Fibroblast of skin of right quadriceps (primary cell): Measurements from ENCODE around the gene SNAP47.
A peak's percentile ranks its signal among the peaks of the same experiment; 100 is the strongest.

Experiments
- DNase-seq: peaks from one replicate; pipeline ENCODE4 v3.0.0-alpha.2; 2013

The SNAP47 gene

DNA sequence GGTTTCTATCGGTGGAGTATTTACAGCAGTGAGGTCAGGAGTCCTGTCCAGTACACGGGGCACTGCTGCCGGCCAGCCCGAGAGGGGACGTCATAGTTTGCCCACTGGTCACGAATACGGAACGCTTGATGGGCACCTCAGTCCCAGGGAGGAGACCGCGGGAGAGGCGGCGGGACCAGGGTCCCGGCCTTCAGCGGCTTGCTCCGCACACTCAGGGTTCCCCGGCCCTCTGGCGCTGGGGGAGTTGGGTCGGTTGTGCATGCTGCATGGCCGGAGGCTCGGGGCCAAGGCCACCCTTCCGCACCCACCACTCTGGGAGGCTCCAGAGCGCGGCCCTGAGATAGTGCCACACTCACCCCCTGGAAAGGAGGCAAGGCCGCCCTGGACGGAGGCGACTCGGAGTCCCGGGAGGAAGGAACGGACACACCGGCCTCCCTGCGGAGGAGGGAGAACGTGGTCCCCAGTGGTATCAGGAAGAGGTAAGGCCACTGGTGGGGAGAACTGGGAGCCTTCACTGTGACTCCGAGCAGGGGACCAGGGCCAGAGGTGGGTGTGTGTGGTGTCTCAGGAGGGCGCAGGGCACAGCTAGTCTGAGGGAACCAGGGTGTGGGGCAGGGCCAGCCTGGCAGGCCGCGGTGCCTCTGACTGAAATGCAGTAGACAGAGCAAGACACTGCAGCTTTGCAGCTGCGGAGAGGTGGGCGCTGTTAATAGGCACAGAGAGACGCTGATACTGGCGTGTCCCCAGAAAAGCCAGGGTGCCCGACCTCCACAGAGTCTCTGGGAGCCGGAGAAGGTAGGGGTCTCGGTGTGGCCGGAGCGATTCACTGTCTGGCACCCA, 51.7 kb downstream of the SNAP47 start:
- no peak for DNase-seq

DNA sequence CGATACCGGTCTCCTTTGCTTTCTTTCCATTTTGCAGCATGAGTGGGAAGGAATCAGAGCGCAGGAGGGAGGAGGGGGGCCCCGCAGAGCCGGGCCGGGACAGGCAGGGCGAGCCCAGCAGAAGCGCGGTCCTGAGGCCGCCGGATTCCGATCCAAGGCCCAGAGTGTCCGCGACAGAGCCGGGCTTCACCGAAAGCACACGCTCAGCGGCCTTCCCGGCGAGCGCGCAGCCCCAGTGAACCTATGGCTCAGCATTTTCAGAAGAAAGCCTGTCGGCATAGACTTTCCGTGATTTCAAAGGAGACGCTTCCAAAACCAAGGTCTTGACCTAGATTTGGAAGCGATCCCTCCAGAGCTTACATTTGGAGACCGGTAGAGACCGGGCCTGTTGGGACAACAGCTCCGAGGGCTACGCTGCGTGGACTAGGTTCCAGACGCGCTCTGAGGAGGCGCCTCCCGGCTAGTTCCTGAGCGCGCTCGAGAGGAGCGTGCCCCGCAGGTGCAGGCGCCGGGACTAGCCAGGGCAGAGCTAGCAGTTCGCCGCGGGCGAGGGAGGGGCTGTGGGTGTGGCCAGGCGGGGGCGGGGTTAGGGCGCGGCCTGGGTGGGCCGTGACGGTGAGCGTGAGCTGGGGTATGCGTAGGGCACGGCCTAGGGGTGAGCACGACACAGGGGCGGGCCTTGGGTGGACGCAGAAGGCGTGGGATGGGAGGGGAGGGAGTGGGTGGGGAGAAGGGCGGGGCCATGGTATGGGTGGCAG, 52.5 kb downstream of the SNAP47 start:
- peak; percentile 93 for DNase-seq

GRCh38 chr1:227788271-227789083, 53.2 kb downstream of the SNAP47 start:
- DNase-seq, result no peak

DNA sequence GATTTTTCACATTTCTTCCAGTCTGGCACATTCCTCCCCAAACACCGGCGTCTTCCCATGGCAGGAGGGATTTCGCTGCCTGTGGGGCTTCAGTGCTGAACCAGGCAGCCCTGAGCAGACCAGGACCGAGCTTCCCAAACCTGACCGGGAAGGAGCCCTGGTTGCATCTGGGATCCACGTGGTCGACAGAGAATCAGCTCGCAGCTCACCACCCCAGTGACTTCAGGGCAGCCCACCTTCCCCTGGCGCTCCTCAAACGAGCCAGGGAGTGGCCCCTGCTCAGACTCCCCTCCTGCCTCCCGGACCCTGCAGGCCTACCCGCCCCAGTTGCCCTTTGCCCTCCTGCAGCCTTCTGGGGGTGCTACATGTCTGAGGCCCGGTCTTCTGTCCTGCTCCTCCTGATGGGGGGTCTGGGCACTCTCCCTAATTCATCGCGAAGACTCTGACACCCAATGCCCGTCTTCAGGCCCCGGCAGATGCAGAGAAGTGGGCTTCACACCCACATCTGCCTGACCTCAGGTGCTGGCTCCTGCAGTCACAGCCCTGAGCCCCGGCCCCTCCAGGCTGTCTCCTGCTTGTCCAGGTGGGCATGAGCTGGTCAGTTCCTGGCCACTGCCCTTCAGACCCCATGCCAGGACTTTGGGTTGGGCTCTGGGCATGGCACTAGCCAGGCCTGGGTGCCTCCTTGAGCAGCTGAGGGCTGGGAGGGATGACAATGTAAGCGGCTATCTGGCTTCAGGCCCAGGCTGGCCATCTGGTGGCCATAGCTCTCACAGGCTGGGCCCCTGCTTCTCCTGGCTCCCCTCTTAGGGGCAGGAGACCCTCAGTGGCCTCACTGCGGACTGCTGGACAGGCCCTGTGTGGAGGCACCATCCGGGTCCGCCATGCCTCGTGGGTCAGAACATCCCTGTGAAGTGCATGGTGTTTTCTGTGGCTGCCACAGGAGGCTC, 54.1 kb downstream of the SNAP47 start:
- no peak for DNase-seq

GRCh38 chr1:227790034-227790400, 54.8 kb downstream of the SNAP47 start:
- no peak for DNase-seq

DNA sequence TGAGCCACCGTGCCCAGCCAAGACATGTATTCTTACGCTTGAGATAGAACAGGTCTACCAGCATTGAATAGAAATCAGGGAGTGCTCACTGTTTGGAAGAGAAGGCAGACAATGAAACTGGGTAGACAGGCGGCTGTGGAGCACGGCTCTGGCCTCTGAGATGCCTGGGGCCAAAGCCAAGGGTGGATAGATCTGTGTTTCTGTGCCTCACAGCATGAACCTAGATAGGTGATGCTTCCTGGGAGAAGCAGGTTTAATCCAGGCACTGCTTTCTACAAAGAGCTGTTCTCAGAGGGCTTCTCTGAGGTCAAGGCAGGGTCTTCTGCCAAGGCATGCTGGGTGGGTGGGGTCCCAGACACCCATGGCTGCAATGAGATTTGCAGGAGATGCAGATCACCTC, 55.6 kb downstream of the SNAP47 start:
- no peak for DNase-seq

DNA sequence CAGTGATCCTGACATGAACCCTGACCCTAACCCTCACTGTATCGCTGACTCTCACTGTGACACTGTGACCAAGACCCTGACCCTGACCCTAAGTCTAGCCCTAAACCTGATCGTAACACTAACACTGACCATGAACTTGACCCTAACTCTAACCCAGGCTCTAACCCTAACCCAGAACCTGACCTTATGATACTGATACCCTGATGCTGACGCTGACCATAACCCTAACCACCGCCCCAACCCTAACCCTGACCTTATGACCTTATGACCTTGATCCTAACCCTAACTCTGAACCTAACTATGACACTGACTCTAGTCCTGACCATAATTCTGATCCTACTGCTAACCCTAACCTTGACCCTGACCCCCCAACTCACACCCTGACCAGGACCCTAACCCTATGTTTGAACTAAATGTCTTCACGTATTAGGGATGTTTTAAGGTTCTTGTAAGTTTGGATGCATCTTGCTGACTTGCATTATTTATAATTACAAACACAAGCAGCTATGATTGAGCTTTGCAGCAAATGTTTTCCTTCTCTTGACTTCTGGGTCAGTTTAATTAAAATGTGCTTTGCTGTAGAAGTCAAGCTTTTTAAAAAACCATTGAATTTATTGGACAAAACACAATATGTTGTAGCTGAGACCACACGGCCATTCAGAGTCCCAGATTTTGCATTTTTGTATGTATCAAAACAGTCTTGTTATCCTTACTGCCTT, 56.3 kb downstream of the SNAP47 start:
- DNase-seq, result no peak

DNA sequence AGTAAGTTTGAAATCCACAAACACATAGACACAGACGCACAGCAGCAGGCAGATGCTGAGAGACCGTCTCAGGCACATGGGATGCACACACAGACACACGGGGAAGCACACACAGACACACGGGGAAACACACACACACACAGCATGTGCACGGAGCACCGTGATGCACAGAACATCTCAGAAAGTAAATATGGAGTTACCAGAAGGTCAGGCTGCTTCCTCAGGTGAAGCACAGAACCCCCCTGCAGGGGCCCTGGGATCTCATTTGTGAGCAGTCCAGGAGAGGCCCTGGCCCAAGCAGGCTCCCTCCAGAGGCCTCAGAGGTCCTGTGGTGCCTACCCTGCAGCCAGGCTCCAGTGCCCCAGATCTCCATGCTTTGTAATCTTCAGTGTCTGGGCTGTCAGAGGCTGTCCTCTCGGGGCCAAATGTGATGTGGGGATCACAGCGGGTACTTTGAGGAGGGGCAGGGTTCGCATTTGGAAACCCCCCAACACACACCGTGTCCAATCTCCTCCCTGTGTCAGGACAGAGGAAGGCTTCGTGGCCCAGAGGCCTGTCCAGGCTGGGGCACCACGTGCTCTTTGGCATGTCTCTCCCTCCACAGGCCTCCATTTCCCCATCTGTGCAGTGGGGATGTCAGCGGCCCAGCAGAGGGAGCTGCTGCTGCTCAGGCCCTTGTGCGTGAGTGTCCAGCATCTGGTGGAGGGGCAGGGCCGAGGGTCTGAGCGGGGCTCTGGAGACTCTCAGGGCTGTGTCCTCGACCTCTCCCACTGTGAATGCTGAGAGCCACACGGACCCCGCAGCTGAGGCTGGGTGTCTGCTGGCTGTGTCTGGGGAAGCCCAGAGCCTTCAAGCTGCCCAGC, 57.2 kb downstream of the SNAP47 start:
- no peak for DNase-seq

GRCh38 chr1:227793079-227793947, 58.1 kb downstream of the SNAP47 start:
- no peak for DNase-seq

DNA sequence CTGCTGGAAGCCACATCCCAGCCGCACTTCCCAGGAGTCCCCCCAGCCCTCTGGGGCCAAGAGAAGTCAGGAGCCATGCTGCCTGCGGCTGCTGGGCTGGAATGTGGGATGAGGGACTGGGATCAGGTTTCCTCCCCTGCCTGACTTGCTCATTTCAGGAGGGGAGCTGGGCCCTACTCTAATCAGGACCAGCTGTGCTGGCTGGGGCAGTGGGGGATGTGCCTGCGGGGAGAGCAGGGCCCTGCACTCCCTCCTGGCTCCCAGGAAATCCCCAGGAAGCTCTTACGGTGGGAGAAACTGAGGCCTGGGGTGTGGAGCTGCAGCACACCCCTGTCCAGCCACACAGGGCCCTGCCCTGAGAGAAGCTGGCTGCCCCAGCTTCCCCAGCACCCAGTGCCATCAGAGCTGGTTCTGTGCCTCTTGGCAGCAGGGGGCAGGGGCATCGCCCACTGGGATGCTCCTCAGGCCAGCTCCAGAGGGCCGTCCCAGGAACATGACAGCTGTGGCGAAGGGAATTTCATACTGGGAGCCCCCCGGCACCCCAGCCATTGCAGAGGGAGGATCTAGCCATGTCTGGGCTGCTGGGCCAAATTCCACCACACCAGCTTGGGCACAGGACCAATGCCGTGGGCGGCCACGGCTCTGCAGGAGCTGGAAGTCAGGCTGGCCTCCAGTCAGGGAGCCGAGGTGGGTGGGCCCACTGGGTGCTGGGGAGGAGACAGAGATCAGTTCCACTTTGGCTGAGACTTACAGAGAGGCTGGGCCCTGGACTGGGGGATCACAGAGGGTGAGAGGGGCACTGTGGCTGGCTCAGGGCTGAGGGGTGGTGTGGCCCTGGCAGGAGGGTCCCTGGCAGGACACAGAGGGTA, 58.9 kb downstream of the SNAP47 start:
- peak; percentile 96 for DNase-seq

DNA sequence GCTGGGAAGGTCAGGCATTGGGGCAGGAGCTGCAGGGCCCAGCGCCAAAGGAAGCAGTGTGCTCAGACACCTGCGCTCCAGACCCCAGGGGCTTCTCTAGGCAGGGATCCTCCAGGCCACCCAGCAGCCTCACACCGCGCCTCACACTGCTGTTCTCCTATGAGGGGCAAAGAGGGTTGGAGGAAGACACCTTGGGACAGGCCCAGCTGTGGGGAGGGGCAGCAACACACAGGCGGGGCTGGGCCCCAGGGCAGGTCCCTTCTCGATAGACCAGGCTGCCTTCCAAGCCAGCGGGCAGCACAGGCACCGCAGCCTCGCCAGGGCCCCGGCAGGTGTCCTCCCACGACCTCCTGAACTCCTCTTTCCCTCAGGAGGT, 59.6 kb downstream of the SNAP47 start:
- no peak for DNase-seq

DNA sequence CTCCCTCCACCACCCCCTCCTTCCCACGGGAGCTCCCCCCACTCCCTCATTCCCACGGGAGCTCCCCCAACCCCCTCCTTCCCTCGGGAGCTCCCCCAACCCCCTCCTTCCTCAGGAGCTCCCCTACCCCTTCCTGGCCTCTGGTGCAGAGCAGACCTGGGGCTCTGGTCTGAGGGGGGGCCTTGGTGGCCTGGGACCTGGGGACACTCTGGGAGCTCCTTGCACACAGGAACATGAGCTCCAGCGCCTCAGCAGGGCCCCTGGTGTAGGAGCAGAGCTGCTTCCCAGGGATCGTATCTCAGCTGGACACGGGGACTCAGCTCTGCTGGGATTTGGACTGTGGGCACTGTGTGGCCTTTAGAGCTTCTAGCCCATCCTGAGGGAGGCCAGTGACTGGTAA, 60.5 kb downstream of the SNAP47 start:
- DNase-seq, result no peak

DNA sequence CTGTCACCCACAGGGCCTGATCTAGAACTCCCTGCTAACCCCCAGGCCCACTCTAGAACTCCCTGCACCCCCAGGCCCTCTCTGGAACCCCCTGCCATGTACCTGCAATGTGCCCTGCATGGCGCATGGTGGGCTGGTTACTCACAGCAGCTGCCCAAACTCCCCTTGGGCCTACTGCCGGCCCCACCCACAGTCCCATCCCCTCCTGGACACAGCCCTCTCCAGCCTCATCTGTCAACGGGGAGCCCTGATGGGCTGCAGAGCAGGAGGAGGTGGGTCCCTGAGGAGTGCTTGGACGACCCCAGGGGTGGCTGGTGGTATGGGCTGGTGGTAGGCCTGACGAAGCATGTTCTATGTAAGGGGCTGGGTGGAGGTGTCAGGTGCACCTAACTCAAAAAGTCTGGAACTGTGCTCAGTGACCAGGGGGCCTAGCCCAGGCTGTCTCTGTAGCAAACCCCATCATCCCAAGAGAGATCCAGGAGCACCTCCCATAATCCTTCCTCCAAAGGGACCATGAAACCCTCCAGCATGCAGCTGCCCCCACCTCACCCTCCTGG, 61.2 kb downstream of the SNAP47 start:
- no peak for DNase-seq

DNA sequence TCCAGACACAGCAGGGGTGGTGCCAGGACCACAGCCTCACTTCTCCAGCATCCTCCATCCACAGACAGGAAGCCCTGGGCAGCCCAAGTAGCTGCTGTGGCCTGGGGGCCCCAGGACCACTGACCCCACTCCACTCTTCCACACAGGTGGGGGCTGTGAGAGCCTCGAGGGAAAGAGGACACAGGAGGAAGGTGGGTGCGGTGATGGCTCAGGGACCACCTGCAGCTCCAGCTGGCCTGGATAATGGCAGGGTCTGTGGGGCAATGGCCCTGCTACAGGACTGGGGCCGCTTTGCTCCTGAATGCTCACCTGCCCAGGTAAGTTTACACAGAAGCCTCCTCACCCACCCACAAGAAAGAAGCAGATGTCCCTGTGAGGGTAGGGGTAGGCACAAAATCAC, 61.9 kb downstream of the SNAP47 start:
- DNase-seq, result no peak

GRCh38 chr1:227797625-227798024, 62.4 kb downstream of the SNAP47 start:
- no peak for DNase-seq

- DNase-seq, result no peak
Observed at GRCh38 chr1:227798078-227798802, 63.0 kb downstream of the SNAP47 start.

- no peak for DNase-seq
Observed at GRCh38 chr1:227799756-227800155, 64.5 kb downstream of the SNAP47 start.

GRCh38 chr1:227803933-227804332, 68.7 kb downstream of the SNAP47 start:
- no peak for DNase-seq
